Suprapubic skin (tissue), 4 donors: ENCODE data around the gene CTBS.

ENCODE experiments used
- CTCF ChIP-seq, 2 donors: fragments of 200-600 bp in 1 of 2; fragments of 450-650 bp in 1 of 2; sonication (generic) in 1 of 2; IDR thresholded peaks; one replicate each; pipeline ENCODE4 v1.5.1; 2016 to 2019; ENCODE audit warnings: antibody characterized with exemption in 2 of 2, mild to moderate bottlenecking in 1 of 2, moderate library complexity in 1 of 2
- POLR2A ChIP-seq, 2 donors: fragments of 450-650 bp; IDR thresholded peaks; one replicate each; pipeline ENCODE4 v1.6.1; 2017; ENCODE audit warnings: antibody characterized with exemption in 2 of 2, mild to moderate bottlenecking in 2 of 2, moderate library complexity in 2 of 2
- POLR2AphosphoS5 ChIP-seq, 3 donors: sonication (generic); formaldehyde crosslinking; IDR thresholded peaks; one replicate each; pipeline ENCODE4 v1.6.1; 2017; ENCODE audit warnings: antibody characterized with exemption in 3 of 3

DNA sequence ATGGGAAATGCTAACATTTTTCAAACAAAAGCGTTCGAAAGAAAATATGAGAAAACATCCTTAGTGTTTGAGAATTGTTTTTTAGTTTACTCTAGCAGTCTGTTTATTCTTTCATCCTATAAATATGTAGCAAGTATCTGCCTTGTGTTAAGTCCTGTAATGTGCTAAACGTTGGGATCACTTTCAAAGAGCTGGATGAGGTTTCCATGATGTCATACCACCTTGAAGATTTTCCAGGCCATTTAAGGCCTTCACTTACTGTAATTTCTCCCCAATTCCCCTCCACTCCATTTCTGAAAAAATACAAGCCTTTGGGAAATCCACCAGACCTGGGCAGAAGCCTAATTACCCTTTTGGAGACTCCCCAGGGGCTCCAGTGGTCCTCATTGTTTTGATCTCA, 24.2 kb upstream of the CTBS start:
- TF ChIP-seq CTCF (IDR thresholded peaks at IDR 0.05) (no peak), POLR2AphosphoS5 (IDR thresholded peaks at IDR 0.05) (no peak), POLR2A (IDR thresholded peaks at IDR 0.05) (no peak)
